Activated effector memory CD4-positive, alpha-beta T cell treated with Interleukin-2 at 50 U/mL for 16 hours (primary cell): ENCODE data around the gene SSH2.

Source experiments
- DNase-seq: peaks from one replicate; pipeline ENCODE4 v3.0.0-alpha.2; 2020

Gene SSH2

DNA sequence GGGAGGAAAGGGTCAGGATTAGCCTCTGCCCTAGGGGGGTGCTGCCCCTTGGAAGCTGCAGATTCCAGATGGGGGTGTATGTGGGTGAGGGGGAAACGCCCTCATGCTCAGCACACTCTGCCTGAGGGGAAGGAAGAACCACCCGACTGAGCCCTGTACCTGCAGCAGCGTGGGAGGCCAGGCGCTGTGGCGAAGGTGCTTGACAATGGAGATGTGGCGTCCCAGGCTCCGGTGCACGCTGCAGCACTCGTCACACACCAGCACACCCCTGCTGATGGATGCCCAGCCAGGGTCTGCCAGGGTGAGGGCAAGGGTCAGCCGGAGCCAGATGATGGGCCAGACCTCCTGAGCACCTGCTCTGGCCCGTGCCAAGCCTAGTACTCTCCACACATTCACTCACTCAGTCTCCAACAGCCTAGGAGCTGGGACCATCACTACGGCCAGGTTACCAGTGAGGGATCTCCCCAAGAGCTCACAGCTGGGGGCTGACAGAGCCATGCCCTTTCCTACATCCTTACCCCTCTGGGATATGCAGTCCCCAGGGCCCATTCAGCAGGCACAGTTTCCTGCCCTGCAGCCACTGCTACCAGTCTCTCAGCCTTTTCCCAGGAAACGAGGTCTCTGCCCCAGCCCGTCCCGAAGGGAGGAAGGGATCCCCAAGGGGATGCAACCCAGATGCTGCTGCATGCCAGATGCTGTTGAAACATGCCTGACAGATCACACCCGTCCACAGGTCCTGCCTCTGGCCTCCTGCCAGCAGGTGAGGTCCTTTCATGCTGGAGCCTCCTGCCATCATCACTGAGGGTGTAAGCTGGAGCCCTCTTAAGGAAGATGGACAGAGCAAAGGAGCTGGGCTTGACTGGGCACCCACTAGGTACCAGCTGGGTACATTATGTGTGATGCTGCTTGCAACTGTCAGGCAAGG lies 346.4 kb downstream of the SSH2 start:
- DNase-seq, result no peak

DNA sequence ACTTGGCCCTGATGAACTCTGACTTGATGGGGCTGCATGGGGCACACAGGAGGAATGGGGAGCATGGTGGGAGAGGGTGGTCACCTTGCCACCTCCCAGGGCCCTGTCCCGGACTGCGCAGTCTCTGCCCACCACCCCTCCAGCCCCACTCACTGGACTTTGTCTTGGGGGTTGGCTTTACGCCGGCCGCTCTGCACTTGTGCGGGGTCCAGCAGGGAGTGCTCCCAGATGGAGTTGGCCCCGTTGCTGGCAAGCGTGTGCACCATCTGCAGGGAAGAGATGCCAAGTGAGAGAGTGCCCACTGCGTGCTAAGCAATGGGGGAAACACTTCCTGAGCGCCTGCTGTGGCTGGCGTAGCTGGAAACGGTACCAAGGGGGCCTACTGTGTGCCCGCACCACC lies 347.3 kb downstream of the SSH2 start:
- no peak for DNase-seq

DNA sequence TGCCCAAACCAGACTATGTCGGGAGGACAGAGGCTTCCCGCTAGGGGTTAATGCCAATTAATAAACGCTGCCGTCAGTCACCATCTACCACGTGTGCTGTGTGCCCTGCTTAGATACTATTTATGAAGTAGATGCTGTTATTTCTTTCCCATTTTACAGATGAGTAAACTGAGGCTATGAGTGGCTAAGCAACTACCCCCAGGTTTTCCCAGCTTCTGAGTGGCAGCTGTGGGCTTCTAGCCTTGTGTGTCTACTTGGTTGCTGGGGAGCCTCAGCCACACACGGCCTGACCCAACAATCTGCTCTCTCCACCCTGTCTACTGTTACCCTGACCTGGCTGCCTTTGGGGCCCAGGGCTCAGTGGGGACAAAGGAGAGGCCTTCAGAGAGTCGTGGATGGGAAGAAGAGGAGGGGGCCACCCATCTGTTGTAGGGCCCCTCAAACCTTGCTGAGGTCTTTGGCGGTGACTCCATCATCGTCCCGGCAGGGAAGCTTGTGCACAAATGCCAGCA lies 347.7 kb downstream of the SSH2 start:
- DNase-seq, result no peak

DNA sequence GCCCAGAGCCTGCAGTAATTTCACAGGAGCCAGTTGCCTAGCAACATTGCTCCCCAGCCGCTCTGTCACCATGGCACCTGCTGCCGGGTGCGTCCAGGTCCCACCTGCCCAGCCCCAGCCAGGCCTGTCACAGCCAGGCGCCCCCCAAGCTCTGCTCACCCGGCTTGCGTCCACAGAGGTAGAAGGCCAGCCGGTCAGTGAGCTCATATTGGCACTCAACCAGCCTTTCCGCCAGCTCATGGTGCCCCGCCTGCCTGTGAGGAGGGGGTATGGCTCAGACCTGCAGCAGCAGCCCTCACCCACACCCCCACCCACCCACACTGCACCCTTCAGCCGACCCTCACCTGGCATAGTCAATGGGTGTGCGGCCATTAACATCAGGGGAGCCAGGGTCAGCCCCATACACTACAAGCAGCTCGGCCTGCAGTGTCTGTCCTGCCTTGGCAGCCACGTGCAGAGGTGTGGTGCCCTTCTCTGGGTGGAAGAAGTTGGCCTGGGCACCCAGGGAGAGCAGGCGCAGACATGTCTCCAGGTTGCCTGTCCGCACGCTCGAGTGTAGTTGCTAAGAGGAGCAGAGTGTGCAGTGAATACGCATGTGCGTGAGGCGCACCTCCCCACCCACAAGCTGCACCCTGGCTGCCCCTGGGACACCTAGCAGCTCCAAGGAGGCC lies 348.3 kb downstream of the SSH2 start:
- no peak for DNase-seq

DNA sequence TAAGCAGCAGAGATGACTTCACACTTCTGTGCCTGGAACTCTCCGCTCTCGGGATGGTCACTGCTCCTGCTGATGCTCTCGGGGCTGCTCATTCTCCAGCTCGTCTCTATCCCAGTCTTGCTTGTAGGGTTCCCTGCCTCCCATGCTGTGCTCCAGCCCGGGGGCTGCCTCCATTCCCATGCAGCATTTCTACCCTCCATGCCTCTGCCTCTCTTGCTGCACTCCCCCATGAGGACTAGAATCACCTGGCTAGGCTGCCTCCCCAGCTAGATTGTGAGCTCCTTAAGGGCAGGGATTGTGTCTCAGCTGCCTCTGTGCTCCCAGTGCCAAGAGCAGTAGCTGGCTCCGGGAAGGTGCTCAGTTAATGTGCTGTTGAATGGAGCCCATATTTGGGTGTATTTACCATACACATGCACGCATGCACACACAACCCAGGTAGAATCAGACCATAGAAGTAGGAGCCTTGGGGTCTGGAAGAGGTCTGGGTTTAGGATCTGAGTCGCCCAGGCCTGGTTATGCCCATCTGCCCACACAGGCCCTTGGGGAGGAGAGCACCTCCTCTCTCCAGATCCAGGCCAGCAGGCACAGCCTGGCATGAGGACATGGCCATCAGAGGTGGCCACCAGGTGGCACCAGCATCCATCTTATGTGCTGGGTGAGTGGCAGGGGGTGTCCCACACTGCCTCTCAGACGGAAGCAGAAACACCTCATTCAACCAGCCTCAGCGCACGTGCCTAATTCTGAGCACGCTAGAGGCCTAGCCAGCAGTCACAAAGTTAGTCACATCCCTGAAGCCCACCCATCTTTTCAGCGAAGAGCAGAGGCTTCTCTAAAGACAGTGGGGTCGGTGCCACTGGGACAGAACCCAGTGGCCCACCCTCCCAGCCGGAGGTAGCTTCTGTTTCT lies 349.9 kb downstream of the SSH2 start:
- peak; percentile 85 for DNase-seq

DNA sequence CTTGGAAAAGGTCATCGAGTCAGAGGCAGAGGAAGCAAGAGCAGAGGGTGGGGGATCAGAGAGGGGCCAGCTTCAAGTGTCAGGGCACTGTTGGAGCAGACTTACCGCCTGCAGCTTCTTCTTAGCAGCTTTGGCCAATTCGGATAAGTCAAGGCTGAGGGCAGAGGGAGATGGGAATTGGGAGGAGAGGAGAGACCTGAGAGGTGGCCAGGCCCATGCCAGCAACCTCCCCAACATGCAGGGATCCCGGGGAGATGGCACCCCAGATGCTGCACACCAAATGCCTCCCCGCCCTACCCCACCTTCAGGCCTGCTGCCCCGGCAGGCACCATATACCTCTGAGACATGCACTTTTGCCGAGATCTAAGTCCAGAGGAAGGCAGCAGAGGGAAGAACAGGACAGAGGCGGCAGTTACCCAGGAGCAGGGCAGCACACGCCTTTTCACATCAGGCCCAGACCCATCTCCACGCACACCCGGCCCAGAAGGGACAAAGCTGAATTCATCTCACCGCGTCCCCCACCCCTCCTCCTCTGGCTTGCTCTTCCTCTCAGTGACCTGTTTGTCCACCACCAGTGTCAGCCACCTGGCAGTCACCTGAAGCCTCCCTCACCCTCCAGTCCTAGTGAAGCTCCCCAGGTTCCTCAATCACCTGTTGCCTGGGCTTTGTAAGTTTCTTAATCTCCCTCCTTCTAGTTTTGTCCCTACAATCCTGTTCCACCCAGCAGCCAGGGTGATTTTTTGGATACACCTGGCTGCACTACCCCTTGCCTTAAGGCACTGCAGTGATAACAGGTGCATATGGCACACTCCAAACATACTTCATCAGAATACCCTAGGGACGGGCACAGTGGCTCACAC lies 351.2 kb downstream of the SSH2 start:
- no peak for DNase-seq

DNA sequence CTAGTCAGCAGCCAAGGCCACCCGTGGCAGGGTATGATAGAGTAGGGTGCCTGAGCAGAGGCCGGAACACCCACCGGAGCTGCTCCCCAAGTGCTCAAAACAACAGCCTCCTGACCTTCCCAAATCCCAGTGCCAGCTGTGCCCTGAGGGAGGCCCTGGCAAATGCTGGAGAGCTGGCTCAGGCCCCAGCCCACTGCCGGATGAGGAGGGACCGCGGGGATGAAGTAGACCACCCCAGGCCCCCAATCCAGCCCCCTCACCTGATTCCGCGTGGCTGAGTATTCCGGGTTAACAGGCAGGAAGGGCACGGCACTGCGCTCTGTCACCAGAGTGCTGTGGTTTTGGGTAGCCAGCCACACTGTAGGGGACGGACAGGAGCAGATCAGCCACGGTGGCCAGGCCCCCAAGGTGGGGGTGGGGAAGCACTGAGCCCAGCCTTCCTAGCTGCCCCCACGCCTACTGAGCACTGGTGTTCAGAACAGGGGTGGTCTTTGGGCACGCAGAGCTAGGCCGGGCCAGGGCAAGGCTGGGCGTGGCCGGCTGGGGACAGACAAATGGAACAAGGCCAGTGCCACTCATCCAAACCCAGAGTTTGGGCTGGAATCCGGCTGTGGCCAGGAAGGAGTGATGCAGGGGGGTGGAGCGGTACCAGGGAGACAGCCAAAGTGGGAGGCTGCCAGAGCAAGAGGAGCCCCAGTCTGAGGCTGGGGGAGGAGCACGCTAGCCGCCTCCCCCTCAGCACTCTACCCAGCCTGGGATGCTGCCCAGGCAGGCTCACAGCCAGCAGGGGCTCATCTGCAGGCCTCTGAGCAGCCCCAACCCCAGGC lies 352.4 kb downstream of the SSH2 start:
- no peak for DNase-seq

DNA sequence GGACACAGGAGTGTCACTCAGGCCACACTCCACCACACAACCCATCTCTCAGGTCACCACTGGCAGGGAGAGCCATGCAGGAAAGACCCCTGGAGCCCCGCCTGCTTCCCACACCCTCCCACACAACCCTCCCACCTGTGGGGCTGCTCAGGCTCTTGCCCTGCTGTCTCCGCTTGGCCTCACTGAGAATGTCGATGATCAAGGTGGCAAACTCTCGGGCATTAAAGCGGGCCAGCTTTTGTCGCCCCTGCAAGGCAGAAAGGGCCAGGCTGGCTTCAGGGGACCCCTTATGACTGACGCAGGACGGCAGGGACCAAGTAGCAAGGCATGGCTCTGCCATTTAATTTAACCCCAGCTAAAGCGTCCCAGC lies 353.0 kb downstream of the SSH2 start:
- no peak for DNase-seq

DNA sequence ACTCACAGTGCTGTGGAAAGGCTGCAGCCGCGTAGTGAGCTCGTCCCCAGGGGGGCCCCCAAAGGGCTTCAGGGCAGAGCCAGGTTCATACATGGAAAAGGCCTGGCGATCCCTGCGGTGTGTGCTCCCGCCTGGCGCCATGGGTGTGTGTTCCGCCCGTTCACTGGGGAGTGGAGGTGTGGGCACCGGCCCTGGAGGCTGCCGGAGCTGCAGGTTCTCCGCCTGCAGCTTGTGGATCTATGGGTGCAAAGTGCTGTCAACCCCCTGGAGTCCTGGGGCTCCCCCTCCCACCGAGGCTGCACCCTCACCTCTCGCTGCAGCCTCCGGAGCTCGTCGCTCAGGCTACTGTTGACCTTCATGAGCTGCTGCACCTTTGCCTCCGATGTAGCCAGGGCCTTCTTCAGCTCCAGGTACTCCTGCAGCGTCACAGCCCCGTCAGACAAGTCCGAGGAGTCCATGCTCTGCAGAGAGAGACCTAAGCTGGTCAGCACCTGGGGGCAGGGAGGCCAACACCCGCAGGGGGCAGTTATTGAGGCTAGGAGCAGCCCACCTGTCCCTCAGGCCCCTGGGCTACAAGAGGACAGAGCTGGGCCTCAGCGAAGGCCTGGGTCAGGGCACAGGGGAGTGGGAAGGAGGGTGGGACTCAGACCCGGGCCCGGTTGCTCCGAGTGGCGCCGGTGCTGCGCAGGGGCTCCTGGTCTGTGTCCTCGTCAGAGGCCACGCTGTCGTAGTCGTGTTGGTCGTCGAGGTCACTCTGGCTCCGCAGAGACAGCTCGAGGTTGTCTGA lies 353.6 kb downstream of the SSH2 start:
- no peak for DNase-seq
